Peyer's patch (tissue), 4 donors: ENCODE measurements around the gene TMEM63B.

Source experiments
- POLR2A ChIP-seq, 2 donors: fragments of 450-650 bp; IDR thresholded peaks; one replicate each; pipeline ENCODE4 v1.5.1; 2017; ENCODE audit warnings: antibody characterized with exemption in 2 of 2, mild to moderate bottlenecking in 2 of 2, moderate library complexity in 2 of 2
- TF ChIP-seq, protein P1 (sequence below), 6 experiments: fragments of 450-650 bp in 4 of 6; fragments of 200-600 bp in 2 of 6; sonication (generic) in 1 of 6; IDR thresholded peaks; one replicate each; pipeline ENCODE4 v1.5.1; 2017 to 2019; ENCODE audit warnings: antibody characterized with exemption in 6 of 6, mild to moderate bottlenecking in 3 of 6, moderate library complexity in 1 of 6

DNA sequence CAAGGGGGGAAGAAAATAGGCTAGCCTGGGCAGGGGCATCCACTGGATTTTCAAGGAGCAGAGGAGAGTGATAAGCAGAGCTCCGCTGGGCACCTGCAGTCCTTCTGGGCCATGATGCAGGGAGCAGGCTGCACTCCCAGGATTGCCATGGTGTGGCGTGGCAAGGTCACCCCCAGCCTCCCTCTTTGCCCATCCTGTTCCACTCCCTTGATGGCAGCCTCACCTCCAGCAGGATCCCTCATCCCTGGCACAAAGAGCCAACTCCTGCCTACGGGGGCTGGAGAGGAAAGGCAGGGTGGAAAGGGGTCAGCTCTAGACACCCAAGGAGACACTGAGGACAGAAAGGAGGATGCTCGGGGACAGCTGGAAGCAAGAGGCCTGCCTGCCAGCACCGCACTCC lies 67.0 kb downstream of the TMEM63B start:
- TF ChIP-seq POLR2A (IDR thresholded peaks at IDR 0.05): no peak
- TF ChIP-seq, protein P1, sequence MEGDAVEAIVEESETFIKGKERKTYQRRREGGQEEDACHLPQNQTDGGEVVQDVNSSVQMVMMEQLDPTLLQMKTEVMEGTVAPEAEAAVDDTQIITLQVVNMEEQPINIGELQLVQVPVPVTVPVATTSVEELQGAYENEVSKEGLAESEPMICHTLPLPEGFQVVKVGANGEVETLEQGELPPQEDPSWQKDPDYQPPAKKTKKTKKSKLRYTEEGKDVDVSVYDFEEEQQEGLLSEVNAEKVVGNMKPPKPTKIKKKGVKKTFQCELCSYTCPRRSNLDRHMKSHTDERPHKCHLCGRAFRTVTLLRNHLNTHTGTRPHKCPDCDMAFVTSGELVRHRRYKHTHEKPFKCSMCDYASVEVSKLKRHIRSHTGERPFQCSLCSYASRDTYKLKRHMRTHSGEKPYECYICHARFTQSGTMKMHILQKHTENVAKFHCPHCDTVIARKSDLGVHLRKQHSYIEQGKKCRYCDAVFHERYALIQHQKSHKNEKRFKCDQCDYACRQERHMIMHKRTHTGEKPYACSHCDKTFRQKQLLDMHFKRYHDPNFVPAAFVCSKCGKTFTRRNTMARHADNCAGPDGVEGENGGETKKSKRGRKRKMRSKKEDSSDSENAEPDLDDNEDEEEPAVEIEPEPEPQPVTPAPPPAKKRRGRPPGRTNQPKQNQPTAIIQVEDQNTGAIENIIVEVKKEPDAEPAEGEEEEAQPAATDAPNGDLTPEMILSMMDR (IDR thresholded peaks at IDR 0.05): no peak
